HepG2 (cell line): ENCODE data around the gene TAT. TPM values are rescaled to one million over a fixed set of nuclear protein-coding genes. Genes with fewer than 3 reads are reported as not detected.
A peak's percentile ranks its signal among the peaks of the same experiment; 100 is the strongest.

Source experiments
- CAMTA2 ChIP-seq: sonication (generic); formaldehyde crosslinking; IDR thresholded peaks from 2 replicates; pipeline ENCODE4 v1.4.0; 2020; ENCODE audit warnings: mild to moderate bottlenecking, missing genetic modification reagents, borderline replicate concordance
- FOXJ3 ChIP-seq: sonication (generic); formaldehyde crosslinking; IDR thresholded peaks from 2 replicates; pipeline ENCODE4 v1.4.0; 2020; ENCODE audit warnings: missing genetic modification reagents, mild to moderate bottlenecking, borderline replicate concordance
- GFI1 ChIP-seq: sonication (generic); formaldehyde crosslinking; IDR thresholded peaks from 2 replicates; pipeline ENCODE4 v1.5.0; 2020; ENCODE audit warnings: missing genetic modification reagents, mild to moderate bottlenecking, borderline replicate concordance
- HDAC1 ChIP-seq: sonication (generic); formaldehyde crosslinking; IDR thresholded peaks from 2 replicates; pipeline ENCODE4 v1.5.1; 2020; ENCODE audit warnings: mild to moderate bottlenecking, missing genetic modification reagents
- SRSF1 ChIP-seq: fragments of 200-400 bp; formaldehyde crosslinking; optimal IDR thresholded peaks from 2 replicates; pipeline ENCODE3; 2017; ENCODE audit warnings: mild to moderate bottlenecking, low read depth, low read length, moderate library complexity
- ZBTB37 ChIP-seq: sonication (generic); formaldehyde crosslinking; IDR thresholded peaks from 2 replicates; pipeline ENCODE4 v1.4.0; 2020; ENCODE audit warnings: mild to moderate bottlenecking, missing genetic modification reagents
- ZFX ChIP-seq: sonication (generic); formaldehyde crosslinking; IDR thresholded peaks from 2 replicates; pipeline ENCODE4 v1.4.0; 2020; ENCODE audit warnings: mild to moderate bottlenecking, low read depth, missing genetic modification reagents, moderate library complexity
- ZNF20 ChIP-seq: sonication (generic); formaldehyde crosslinking; IDR thresholded peaks from 2 replicates; pipeline ENCODE4 v1.4.0; 2020; ENCODE audit warnings: mild to moderate bottlenecking, moderate library complexity, missing genetic modification reagents
- ZNF720 ChIP-seq: sonication (generic); formaldehyde crosslinking; IDR thresholded peaks from 2 replicates; pipeline ENCODE4 v1.4.0; 2020; ENCODE audit warnings: missing genetic modification reagents
- polyA plus RNA-seq, 8 experiments: library from polyadenylated mRNA; depleted of rRNA in 3 of 8; stranded (reverse) in 7 of 8; unstranded in 1 of 8; fragments of >200 nt; fragmentation: Illumina TruSeq in 4 of 8; extraction: Trizol in 4 of 8; gene quantifications; 2 replicates each; pipeline versions ENCODE4 v1.2.1 to v1.2.3, GENCODE V29; 2011 to 2016; ENCODE audit warnings: low read depth in 4 of 8, missing spikeins in 1 of 8, mixed read lengths in 1 of 8; ENCODE audit not compliant: insufficient read depth in 1 of 8
- total RNA-seq, 5 experiments: library from RNA; depleted of rRNA; stranded (reverse); fragments of >200 nt; fragmentation: Illumina TruSeq; extraction: Trizol; gene quantifications; 2 replicates each; pipeline ENCODE4 v1.2.3, GENCODE V29; 2016; ENCODE audit warnings: low read depth in 1 of 5
- TF ChIP-seq, protein P1 (sequence below): sonication (generic); formaldehyde crosslinking; IDR thresholded peaks from 2 replicates; pipeline ENCODE4 v1.4.0; 2020; ENCODE audit warnings: missing genetic modification reagents
- TF ChIP-seq, protein P2 (sequence below): fragments of 450-650 bp; IDR thresholded peaks from 2 replicates; pipeline ENCODE4 v1.6.1; 2017; ENCODE audit warnings: mild to moderate bottlenecking
- TF ChIP-seq, protein P3 (sequence below): sonication (generic); formaldehyde crosslinking; IDR thresholded peaks from 2 replicates; pipeline ENCODE4 v1.4.0; 2020; ENCODE audit warnings: missing genetic modification reagents
- TF ChIP-seq, protein P4 (sequence below): IDR thresholded peaks from 2 replicates; pipeline ENCODE4 v1.4.0; 2020; ENCODE audit warnings: mild to moderate bottlenecking, missing genetic modification reagents

TAT gene
- total and polyA plus RNA-seq, 2 of the 13 experiments (the other 11 are each of a cell fraction or from before 2014, with no cell fraction given) = 1.6 to 5.8 TPM

- TF ChIP-seq, protein P1, sequence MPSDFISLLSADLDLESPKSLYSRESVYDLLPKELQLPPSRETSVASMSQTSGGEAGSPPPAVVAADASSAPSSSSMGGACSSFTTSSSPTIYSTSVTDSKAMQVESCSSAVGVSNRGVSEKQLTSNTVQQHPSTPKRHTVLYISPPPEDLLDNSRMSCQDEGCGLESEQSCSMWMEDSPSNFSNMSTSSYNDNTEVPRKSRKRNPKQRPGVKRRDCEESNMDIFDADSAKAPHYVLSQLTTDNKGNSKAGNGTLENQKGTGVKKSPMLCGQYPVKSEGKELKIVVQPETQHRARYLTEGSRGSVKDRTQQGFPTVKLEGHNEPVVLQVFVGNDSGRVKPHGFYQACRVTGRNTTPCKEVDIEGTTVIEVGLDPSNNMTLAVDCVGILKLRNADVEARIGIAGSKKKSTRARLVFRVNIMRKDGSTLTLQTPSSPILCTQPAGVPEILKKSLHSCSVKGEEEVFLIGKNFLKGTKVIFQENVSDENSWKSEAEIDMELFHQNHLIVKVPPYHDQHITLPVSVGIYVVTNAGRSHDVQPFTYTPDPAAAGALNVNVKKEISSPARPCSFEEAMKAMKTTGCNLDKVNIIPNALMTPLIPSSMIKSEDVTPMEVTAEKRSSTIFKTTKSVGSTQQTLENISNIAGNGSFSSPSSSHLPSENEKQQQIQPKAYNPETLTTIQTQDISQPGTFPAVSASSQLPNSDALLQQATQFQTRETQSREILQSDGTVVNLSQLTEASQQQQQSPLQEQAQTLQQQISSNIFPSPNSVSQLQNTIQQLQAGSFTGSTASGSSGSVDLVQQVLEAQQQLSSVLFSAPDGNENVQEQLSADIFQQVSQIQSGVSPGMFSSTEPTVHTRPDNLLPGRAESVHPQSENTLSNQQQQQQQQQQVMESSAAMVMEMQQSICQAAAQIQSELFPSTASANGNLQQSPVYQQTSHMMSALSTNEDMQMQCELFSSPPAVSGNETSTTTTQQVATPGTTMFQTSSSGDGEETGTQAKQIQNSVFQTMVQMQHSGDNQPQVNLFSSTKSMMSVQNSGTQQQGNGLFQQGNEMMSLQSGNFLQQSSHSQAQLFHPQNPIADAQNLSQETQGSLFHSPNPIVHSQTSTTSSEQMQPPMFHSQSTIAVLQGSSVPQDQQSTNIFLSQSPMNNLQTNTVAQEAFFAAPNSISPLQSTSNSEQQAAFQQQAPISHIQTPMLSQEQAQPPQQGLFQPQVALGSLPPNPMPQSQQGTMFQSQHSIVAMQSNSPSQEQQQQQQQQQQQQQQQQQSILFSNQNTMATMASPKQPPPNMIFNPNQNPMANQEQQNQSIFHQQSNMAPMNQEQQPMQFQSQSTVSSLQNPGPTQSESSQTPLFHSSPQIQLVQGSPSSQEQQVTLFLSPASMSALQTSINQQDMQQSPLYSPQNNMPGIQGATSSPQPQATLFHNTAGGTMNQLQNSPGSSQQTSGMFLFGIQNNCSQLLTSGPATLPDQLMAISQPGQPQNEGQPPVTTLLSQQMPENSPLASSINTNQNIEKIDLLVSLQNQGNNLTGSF (CRISPR knock-in tag) = no peak
- no peak for TF ChIP-seq HDAC1 (CRISPR knock-in tag)
- peak; percentile 59; the same call in 1 of the 2 replicates for TF ChIP-seq FOXJ3 (CRISPR knock-in tag)
- TF ChIP-seq ZNF720 (CRISPR knock-in tag) = no peak
- TF ChIP-seq, protein P2, sequence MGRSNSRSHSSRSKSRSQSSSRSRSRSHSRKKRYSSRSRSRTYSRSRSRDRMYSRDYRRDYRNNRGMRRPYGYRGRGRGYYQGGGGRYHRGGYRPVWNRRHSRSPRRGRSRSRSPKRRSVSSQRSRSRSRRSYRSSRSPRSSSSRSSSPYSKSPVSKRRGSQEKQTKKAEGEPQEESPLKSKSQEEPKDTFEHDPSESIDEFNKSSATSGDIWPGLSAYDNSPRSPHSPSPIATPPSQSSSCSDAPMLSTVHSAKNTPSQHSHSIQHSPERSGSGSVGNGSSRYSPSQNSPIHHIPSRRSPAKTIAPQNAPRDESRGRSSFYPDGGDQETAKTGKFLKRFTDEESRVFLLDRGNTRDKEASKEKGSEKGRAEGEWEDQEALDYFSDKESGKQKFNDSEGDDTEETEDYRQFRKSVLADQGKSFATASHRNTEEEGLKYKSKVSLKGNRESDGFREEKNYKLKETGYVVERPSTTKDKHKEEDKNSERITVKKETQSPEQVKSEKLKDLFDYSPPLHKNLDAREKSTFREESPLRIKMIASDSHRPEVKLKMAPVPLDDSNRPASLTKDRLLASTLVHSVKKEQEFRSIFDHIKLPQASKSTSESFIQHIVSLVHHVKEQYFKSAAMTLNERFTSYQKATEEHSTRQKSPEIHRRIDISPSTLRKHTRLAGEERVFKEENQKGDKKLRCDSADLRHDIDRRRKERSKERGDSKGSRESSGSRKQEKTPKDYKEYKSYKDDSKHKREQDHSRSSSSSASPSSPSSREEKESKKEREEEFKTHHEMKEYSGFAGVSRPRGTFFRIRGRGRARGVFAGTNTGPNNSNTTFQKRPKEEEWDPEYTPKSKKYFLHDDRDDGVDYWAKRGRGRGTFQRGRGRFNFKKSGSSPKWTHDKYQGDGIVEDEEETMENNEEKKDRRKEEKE = no peak
- TF ChIP-seq, protein P3, sequence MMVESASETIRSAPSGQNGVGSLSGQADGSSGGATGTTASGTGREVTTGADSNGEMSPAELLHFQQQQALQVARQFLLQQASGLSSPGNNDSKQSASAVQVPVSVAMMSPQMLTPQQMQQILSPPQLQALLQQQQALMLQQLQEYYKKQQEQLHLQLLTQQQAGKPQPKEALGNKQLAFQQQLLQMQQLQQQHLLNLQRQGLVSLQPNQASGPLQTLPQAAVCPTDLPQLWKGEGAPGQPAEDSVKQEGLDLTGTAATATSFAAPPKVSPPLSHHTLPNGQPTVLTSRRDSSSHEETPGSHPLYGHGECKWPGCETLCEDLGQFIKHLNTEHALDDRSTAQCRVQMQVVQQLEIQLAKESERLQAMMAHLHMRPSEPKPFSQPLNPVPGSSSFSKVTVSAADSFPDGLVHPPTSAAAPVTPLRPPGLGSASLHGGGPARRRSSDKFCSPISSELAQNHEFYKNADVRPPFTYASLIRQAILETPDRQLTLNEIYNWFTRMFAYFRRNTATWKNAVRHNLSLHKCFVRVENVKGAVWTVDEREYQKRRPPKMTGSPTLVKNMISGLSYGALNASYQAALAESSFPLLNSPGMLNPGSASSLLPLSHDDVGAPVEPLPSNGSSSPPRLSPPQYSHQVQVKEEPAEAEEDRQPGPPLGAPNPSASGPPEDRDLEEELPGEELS = peak; percentile 25; the same call in 1 of the 2 replicates
- TF ChIP-seq ZNF20 (CRISPR knock-in tag) = no peak
- no peak for TF ChIP-seq GFI1
- TF ChIP-seq CAMTA2 (CRISPR knock-in tag) = no peak
- TF ChIP-seq SRSF1 = no peak
- TF ChIP-seq ZBTB37 = no peak
- TF ChIP-seq, protein P4, sequence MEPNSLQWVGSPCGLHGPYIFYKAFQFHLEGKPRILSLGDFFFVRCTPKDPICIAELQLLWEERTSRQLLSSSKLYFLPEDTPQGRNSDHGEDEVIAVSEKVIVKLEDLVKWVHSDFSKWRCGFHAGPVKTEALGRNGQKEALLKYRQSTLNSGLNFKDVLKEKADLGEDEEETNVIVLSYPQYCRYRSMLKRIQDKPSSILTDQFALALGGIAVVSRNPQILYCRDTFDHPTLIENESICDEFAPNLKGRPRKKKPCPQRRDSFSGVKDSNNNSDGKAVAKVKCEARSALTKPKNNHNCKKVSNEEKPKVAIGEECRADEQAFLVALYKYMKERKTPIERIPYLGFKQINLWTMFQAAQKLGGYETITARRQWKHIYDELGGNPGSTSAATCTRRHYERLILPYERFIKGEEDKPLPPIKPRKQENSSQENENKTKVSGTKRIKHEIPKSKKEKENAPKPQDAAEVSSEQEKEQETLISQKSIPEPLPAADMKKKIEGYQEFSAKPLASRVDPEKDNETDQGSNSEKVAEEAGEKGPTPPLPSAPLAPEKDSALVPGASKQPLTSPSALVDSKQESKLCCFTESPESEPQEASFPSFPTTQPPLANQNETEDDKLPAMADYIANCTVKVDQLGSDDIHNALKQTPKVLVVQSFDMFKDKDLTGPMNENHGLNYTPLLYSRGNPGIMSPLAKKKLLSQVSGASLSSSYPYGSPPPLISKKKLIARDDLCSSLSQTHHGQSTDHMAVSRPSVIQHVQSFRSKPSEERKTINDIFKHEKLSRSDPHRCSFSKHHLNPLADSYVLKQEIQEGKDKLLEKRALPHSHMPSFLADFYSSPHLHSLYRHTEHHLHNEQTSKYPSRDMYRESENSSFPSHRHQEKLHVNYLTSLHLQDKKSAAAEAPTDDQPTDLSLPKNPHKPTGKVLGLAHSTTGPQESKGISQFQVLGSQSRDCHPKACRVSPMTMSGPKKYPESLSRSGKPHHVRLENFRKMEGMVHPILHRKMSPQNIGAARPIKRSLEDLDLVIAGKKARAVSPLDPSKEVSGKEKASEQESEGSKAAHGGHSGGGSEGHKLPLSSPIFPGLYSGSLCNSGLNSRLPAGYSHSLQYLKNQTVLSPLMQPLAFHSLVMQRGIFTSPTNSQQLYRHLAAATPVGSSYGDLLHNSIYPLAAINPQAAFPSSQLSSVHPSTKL (CRISPR knock-in tag) = peak; percentile 69
- TF ChIP-seq ZFX (CRISPR knock-in tag) = no peak
Measured at GRCh38 chr16:71557954-71558582, 18.8 kb downstream of the TAT start (continued).
